HG03139 (cell line): Measurements from ENCODE around the gene MAEA.
"Not testable (repeated sequence)": the region's sequence is repeated elsewhere in the genome, so short reads cannot be mapped to it uniquely, and the experiment has no call there.

Experiments
- ATAC-seq: cut with Tn5 transposase; IDR thresholded peaks from one replicate; pipeline ENCODE4 v1.9.1; 2021; ENCODE audit not compliant: unreplicated experiment

Gene MAEA

DNA sequence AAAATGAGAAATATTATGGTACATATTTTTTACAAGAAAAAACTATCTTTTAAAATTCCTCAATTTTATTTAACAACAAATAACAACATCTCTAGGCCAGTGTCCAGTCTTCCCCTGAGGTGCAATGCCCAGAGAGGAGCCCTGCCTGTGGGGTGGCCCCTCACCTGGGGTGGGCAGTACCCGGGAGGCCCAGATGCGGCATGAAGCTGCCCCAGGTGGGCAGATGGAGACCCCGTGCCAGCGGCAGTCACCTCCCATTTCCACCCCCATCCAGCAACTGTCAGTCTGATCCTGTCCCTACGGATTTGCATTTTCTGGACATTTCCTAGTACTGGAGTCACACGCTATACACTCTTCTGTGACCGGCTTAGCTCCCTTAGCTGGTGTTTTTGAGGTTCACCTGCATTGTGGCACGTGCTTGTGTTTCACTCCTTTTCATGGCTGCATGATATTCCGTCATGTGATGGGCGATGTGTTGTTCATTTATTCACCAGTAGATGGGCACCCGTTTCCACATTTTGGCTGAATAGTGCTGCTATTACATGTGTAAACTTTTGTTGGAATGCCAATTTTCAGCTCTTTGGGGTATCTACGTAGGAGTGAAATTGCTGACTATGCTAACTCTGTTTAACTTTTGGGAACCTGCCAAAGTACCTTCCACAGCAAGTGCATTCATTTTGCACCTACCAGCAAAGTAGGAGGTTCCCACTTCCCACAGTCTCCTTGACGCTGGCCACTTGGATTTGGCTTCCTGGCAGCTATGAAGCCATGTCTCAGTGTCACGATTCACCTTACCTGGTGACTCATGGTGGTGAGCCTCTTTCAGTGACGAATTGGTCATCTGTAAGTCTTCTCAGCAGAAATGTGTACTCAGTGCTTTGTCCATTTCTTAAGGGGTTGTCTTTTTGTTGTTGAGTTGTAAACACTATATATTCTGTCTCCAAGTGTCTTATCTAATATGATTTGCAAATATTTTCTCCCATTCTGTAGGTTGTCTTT is 11.7 kb upstream of the MAEA start:
- ATAC-seq, result no peak

DNA sequence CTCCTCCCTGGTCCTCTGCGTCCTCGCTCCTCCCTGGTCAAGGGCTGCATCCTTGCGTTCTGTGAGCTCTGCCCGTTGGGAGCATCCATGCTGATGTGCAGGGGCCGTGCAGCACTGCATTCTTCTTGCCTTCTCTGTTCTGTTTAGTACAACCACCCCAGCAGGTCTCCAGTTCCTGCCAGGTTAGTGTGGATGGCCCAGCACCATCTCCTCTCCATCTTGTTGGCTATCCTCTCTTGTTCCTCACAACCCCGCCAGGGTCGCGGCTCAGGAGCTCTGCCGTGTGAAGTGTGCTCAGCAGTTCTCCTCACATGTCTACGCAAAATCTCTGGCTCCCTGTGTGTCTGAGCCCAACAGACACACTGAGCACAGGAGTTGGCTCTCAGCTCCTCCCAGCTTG is 10.4 kb upstream of the MAEA start:
- ATAC-seq, result no peak

DNA sequence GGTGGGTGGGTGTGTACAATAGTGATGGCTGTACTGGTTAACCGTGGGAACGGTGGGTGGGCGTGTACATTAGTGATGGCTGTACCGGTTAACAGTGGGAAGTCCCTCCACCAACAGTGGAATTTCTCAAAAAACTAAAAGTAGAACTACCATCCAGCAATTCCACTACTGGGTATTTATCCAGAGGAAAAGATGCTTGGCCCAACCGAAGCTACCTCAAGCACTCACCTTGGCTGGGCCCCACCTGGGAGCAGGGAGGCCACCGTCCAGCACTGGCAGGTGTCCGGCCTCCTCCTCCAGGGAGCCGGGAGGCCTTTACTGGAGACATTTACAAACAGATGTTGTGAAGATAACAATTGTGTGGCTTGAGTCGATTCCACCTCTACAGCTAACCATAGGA is 6.0 kb upstream of the MAEA start:
- no peak for ATAC-seq

DNA sequence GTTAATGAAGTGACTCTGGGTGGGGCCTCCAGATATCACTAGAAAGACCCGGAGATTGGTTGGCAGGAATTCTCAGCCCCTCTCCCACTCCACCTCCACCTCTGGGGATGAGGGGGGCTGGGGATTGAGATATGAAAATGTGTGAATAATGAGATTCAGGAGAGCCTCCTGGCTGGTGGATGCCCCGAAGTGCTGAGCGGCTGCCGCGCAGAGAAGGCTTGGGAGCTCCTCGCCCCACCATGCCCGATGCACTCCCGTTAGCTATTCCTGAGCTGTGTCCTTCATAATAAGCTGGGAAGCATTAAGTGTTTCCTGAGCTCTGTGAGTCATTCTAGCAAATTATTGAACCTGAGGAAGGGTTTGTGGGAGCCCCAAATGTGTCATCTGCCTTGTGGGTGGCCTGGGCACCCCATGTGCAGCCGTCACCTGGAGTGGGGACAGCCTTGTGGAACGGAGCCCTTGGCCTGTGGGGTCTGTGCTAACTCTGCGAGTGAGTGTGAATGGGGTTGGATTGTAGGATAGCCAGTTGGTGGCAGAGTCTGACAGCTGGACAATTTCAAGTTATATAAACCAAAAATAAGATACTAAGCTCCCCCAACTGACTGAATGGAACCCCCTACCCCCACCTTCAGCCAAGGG is 4.4 kb upstream of the MAEA start:
- no peak for ATAC-seq

DNA sequence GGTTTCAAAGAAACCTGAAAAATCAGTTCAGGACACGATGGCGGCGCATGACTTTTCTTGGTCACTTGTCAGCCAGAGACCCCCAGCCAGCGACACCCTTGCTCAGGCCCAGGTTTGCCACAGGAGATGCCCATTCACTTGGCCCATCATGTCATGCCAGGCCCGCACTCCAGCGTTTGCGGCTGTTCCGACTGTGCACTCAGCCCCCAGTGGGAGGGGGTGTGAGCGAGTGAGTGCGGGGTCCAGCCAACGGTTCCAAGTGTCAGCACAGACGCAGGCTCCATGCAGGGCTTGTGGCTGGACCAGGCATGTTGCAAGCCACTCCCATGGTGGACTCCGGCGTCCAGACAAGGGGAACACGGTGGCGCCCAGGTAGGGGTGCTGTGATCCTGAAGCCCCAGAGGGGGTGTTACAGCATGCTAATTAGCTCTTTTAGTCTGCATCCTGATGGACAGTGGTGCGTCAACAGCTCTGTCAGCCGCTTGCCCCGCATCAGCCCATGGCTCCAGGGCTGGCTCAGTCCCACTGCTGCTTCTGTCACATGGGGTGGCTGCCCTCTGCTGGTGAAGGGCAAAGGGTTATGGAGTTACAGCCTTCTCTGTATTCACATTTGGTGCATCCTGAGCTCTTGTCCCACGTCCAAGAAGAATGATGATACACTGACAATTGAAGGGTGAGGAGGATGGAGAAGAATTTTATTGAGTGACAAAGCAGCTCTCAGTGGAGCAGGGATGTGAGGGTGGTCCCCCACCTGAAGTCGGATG is 3.7 kb upstream of the MAEA start:
- ATAC-seq, result no peak

DNA sequence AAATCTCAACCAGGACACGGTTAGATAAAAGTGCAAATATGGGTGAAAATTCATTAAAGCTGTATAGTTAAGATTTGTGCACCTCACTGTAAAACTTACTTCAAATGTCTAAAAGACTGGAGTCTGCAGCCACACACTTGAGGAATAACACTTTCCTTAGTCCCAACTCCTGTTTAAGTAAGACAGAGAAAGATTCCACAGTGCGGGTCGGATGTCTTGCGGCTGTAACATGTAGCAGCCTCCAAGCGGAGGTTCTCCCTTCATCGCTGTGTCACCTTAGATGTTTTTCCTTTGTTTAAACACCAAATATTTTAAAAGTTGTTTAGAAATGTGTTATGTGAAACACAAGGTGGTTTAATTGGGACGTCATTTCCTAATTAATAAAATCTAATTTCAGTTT is 905 bp upstream of the MAEA start:
- no peak for ATAC-seq

DNA sequence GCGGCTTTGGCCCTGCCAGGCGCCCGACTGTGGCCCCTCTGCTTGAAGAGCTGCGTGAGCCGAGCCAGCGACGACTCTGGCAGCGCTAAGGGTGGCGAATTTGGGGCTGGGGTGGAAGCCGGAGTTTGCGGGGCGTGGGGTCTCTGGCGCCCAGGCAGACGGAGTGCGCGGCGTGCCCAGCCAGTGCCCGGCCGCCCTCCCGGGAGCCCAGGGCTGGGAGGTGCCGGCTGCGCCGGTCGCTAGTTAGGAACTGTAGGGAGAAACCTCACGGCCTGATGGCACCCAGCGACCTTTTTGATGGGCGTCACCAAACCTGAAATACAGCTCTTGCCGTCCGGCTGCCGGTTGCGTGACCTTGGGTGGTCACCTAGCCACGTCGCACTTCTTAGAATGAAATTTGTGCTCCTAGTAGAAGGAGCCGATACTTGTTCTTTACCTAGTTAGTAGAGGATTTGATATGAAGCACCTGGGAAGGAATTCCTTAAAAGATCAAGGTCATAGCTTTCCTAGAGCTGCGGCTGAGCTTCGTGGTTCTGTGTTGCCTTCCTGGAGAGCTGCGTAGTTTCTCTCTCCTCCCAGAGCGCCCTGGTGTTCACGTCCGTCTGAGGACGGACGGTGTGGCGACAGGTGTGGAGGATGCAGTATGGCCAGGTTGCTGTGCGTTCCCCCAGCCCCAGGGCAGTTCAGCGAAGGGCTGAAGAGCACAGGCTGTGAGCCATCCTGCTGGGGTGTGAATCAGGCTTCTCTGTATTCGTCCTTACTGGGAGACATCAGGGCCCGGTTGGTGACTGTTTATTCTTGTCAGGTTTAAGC is 680 bp downstream of the MAEA start:
- no peak for ATAC-seq

DNA sequence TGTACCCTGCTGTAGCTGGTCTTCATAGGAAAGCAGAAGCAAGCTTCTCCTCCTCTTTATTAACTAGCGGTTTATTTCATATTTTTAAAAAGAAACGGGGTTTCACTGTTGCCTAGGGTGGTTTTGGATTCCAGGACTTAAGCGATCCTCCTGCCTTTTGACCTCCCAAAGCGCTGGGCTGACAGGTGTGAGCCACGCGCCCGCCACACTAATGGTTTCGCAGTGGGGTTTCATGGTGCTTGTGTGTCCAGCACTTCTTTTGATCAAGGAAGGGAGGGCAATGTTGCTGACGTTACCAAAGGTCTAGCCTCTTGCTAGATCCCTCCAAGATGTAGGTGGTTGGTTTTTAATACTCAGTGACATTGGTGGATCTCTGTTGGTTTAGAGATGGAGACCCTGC is 1.4 kb downstream of the MAEA start:
- ATAC-seq, result no peak

DNA sequence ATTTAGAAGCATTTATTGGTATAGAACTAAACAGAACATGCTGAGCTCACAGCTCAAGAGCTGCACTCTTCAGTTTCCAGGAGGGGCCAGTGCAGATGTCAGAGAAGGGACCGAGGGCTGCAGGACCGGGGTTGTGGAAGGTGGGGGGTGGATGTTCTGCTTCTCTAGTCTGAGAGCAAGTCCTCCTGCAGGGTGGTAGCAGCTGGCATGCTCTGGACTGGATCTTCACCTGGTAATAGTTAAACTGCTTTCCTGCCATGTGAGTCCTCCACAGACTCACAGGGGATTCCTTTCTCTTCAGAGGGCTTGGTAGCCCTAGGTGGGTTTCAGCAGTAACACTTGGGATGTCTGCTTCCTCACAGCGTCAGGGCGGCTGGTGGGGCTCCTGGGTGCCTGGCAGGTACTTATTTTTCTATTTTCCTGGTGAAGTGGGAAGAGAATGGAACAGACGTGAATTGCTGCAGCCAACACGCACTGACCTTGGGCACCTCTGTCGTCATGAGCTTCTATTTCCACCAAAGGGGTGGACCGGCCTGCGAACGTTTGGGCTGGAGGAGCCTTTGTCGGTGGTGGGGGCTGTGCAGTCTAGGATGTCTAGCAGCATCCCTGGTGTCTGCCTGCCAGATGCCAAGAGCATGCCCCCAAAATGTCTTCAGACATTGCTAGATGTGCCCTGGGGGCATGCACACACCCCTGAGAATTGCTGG is 2.5 kb downstream of the MAEA start:
- no peak for ATAC-seq

DNA sequence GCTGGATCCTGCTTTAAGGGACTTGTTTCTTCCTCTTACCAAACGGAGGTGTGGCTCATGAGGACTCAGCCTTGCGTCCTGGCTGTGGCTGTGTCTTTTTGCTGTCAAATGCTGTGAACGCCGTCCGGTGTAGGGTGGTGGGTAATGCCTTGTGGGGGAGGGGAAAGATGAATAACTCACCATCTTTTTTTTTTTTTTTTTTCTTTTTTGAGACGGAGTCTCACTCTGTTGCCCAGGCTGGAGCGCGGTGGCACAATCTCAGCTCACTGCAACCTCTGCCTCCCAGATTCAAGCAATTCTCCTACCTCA is 3.0 kb downstream of the MAEA start:
- not testable (repeated sequence) for ATAC-seq

DNA sequence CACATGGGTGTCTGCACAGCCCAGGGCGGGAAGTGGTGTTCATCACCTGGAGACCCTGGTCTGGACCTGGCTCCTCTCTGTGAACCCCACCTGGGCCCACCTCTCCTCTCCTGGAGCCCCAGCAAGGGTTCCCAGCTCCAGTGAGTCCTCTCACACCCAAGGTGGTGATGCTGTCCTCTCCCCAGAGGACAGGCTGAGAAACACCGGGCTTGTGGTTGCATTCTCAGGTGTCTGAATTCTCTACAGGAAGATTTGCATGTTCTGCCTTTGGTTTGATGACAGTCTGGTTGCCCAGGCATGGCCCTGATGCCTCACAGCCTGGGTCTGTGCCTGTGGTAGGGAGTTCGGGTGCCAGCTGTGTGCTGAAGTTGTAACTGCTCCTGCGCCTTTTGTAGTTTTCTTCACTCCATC is 3.8 kb downstream of the MAEA start:
- ATAC-seq, result no peak

DNA sequence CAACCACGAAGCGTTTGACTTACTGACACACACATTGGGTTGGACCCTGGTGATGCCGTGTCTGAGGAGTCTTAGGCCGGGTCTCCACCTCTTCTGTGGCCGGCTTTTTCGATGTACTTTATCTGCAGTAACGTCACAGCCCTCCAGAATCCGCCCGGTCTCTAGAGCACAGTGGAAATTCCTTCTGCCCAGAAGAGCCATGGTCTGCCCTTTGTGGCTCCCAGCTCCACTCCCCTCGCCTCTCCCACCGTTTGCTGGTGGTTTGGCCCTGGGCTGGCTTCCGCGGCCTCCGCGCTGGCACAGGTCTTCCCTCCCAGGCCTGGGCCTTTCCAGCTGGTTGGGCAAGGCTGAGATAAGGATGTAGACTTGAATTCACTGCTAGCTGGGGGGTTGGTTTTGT is 4.3 kb downstream of the MAEA start:
- no peak for ATAC-seq

DNA sequence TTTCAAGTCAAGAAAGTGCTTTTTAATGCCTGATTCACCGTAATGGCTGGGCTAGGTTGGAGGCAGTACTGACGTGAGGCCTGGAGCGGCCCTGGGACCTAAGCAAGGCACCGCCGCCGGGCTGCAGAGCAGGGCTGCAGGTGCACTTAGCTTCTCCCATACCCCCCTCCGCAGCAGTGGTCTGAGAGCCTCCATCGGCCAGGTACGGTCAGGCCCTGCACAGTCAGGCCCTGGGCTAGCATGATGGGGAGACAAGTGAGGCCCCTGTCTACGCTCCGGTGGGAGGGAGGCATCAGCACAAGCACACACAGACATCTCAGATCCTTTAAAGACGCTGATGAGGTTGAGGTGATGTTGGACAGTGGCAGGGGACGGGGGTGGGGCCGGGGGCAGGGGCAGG is 4.7 kb downstream of the MAEA start:
- no peak for ATAC-seq

DNA sequence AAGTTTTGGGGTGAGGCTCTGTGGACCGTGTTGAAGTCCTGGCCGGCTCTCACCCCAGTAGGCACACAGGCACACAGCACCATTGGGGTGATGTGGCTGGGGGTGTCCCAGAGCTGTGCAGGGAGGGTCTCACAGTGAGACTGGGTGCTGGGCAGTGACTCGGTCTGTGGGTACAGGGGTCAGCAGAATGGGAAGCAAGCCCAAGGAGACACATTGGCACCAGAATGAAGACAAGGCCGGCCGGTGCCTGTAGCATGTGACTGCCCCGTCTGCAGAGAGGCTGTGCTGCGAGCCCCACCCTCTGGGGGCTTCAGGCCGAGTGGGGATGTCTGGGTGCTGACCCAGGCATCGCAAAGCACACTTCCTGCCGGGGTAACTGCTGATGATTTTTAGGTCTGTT is 5.2 kb downstream of the MAEA start:
- no peak for ATAC-seq

DNA sequence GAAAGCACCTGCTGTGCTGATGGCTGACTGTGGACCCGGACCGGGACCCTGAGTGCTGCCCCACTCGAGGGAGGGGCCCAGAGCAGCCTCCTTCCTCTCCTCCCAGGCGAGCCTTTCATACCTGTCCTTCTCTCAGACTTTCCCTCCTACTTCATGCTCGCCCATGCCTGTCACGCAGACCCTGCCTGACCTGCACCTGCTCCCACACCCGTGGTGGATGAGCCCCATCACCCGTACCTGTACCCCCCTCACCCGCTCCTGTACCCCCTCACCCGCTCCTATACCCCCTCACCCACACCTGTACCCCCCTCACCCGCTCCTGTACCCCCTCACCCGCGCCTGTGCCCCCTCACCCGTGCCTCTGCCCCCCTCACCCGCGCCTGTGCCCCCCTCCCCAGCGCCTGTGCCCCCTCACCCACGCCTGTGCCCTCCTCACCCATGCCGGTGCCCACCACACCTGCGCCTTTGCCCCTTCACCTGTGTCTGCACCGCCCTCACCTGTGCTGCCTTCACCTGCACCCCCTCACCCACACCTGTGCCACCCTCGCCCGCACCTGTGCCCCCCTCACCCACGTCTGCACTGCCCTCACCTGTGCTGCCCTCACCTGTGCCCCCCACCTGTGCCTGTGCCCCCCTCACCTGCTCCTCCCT is 5.8 kb downstream of the MAEA start:
- ATAC-seq, result no peak

DNA sequence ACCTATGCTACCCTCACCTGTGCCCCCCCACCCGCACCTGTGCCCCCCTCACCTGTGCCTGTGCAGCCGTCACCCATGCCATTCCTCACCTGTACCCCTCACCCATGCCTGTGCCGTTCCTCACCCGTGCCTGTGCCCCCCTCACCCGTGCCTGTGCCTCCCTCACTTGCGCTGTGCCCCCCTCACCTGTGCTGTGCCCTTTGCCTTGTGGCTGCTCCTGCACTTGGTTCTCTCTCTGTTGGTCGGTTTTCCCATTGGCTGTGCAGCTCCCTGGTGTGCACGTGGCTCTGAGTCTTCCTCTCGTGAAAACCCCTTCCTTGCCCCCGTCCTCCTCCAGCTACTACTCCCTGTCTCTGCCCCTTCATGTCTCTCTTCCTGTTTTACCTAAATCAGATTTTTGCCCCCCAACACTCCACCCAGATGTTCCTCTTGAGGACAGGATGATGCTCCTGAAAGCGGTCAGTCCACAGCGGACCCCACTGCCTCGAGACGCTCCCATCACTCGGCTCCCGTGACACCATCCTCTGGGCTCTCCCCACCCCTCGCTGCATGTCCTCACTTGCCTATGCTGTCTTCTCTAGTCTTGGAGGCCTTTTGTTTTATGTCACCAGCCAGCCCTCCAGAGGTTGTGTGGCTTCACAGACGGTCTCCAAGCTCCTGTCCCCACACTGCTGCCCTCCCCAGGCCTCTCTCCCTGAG is 6.8 kb downstream of the MAEA start:
- no peak for ATAC-seq

DNA sequence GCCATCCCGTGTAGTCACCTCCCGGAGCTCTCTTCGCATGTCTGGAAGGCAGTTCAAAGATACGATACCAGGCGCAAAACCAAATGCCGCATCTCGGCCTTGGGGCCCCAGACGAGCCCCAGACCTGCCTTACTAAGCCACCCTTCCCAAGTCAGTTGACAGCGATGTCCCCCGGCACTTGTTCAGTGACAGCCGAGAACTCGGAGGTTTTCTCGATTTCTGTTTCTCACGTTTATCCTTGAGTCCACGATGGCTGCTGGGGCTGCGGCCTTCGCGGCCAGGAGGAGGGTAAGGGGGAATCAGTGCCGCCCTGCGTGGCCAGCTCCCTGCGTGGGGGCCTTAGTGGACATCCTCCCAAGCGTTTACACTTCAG is 7.3 kb downstream of the MAEA start:
- ATAC-seq, result no peak

DNA sequence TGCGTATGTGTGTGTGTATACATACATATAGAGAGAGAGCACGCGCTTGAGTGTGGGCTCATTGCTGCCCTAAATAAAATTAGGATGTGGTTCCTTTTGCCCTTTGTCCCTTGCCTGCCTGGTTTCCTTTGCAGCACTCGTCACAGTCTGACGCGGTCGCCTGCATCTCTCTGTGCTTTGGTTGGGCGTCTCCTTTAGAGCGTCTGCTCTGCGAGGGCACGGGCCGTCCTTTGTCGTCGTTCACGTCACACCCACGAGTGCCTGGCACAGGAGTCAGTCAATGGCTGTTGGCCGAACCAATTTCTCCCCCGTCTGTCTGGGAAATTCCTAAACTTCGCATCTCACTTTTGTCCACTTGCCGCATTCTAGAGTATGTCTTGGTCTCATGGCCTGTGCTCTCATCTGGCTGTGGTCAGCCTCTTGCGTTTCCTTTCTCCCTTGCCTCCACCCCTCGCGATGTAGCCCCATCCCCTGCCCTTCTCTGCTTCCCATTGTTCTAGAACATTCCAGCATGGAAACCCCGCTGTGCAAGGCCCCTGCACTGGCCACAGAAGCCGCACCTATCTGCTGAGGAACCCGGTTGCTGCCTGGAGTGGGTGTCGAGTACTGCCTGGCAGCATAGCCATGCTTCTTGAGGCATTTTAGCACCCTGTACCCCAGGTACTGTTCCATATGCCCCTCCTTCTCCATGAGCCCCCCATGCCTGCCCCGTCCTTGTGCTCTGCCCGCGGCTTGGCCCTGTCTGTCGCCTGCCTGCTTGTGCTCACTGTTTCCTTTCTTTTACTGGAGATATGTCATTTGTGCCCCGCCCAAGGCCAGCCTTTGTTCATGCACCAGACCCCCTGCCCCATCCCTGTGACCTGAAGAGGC is 8.0 kb downstream of the MAEA start:
- no peak for ATAC-seq
